Hypothalamus (tissue), 51 donors: ENCODE data around the gene KCNAB1.
"Not testable (repeated sequence)": the region's sequence is repeated elsewhere in the genome, so short reads cannot be mapped to it uniquely, and the experiment has no call there.

Experiments used
- DNase-seq, 51 donors: peaks; one replicate each; lab custom pipeline; 2025; lab: John Stamatoyannopoulos, UW

KCNAB1 gene

DNA sequence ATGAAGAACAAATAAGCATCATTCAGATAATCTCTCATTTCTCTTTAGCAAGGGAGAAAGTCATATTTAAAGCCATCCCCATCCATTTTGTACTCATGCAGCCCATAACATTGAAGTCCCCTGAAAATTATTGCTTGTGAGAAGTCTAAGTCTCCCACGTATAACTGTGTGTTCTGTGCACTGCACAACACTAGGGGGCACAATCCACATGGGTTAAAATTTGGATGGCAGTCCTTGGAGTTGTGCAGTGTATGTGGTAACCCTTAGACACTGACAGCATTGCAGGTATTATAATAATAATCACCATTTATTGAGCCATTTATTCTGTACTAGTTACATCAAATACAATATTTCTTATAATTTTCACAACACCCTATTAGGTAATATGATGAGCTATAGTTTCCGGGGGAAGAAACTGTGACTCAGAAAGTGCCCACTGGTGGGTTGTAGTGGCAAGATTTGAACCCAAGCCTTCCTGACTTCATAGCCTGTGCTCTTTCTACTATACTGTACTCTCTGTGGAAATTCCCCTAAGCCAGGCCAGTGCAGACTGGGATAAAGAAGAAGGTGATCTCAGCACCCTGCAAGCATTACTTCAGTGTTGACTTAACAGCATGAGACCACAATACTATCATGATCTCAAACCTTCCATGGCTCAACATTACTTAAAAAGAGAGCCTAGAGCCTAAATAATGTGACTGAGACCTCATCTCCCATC lies 15.7 kb downstream of the KCNAB1 start:
- DNase-seq, result no peak

DNA sequence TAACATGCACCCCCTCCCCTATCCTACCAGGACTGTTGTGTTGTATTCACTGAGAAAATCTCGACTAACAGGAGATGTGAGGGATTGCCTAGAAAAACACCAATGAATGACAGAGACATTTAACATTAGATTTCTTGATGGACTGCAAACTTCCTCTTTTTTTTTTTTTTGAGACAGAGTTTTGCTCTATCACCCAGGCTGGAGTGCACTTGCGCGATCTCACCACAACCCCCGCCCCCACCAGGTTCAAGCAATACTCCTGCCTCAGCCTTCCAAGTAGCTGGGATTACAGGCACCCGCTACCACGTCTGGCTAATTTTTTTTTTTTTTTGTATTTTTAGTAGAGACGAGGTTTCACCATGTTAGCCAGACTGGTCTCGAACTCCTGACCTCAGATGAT lies 17.0 kb downstream of the KCNAB1 start:
- DNase-seq, result not testable (repeated sequence)

DNA sequence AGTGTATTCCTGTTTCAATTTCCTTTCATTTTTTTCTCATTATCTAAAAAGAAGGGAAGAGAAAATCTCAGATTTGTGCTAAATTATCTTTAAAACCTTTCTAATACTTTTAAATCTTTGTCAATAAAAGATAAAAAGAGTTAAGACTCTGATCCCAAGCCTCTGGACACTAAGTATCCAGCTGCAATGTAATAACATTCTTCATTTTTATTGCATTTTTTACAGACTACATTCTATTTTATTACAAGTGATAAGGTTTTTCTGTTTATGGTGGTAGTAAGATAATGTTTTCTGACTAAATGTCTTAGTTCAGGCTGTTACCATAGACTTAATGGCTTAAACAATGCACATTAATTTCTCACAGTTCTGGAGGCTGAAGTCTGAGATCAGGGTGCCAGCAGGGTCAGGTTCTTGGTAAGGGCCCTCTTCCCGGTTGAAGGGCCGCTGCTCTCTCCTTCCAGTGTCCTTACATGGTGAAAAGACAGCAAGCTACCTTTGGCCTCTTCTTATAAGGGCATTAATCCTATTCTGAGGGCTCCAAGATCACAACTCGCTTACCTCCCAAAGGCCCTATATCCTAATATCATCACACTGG lies 19.7 kb downstream of the KCNAB1 start:
- no peak for DNase-seq

DNA sequence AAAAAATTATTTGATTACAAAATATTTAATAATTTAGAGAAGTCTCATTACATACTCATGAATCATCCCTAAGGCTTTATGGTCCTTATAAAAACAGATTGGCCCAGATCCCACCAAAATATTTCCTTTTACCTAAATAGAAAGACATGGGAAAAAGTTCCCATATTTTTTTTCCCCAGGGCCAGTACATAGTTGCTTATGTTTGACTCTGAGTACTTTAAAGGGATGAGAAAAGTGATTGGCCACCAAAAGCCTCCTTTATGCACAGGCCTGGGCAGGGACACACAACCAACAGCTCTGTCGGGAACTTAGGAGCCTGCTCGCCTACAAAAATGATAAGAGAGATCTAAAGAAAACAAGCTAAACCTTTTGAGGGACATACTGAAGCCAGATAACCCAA lies 22.3 kb downstream of the KCNAB1 start:
- DNase-seq, result no peak

DNA sequence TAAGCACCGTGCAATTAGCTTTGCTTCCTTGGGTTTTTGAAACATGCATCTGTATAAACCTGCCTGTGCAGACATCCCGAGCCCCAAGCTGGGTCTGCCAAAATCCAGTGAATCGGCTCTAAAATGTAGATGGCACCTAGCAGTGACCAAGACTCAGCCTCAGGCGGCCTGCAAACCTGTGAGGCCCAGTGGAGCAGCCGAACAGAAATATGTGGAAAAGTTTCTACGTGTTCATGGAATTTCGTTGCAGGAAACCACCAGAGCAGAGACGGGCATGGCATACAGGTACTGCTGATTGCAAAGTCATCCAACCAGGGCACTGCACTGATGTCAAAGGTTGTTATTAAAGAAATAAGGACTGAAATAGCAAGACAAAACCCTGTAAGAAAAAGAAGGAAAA lies 22.8 kb downstream of the KCNAB1 start:
- no peak for DNase-seq

DNA sequence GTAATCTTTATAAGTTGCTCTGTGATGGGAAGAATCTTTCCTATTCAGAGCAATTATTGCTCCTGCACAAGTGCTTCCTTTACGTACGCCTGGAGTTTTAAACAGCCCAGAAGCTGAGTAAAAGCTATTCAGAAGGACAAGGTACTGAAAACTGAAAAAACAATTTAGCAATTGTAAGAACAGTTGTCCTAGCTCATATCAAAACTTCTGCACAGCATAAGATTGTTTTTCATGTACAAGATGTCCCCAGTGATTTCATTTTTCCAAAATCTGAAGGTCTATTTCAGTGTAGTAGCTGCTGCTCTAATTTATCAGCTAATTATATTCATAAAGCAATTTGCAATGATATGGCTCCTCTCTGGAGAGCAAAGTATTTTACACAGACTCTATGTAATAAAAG lies 23.7 kb downstream of the KCNAB1 start:
- DNase-seq, result no peak

DNA sequence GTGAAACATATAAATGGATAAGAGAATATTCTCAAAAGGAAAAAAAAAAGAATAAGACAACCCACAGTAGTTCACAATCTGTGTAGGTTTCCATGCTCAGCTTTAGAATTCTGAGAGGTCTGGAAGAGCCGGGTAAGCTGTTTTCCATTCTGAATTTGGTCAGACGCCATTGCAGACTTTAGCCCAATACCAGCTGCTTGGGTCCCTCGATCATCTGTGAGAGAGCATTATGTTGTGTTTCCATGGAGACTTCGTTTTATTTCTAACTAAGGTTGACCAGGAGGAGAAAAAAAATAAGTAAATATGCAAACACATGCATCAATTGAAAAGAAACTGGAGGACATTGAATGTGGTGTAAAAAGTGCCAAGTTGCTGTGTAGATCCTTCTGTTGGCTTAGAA lies 25.5 kb downstream of the KCNAB1 start:
- DNase-seq, result no peak

DNA sequence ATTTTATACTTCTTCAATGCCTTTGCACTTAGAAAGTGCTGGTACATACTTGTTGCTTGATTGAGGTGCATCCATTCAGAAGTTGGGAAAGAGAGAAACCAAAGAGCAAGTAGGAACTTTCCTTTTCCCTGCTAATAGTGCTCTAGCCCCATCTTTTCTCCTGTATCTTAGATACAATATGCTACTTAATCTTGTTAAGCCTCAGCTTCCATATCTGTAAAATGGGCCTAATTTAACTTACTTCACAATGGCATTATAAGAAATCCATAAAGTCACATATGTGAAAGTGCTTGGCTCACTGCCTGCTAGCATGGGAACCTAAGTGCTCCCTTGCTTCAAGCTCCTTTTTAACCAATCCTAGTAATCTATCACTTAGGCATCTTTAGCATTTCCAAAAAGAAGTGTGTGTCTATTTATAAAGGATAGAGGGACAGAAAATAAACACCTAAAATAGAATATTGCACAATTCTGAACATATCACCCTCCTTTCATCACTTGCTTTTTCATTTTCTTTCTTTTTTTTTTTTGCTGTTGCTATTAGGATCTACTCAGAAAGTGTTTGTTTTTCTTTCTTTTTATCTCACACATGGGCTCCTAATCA lies 28.1 kb downstream of the KCNAB1 start:
- no peak for DNase-seq

DNA sequence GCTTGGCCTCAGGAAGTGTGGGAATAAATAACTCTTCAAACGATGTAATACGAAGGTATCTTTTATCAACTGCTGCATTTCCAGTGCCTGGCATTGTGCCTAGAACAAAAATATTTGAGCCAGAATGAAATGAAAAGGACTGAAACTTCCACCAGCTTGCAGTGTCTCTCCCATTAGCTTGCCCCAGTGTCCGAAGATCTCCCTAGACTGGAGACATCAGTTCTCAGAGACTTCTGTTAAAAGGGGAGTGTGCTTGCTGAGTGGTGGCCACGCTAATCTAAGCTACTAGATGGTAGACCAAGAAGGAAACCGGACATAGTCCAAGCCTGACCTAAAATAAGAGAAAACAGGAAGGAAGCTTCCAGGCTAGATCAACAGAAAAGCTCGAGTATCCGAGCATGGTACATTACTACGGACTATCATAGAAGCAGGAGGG lies 28.6 kb downstream of the KCNAB1 start:
- DNase-seq, result peak in 2 of 51 donors; percentile 4 to 34

DNA sequence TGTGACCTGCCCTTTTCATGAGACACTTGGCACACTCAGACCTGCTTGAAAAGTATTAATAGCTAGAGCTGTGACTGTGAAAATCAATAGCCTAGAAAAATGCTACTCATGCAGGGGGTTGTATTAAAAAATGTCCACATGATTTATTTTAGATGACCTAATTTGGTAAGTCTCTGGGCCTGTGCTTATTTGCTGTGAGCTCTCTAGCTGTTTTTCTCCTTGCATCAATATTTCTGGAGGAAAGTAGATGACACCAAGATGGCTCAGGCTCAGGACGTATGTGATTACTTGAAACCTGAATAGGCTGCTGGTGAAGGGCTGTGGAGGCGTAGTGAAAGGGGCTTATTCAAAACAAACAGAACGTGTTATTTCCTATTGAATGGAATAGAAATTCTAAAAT lies 29.5 kb downstream of the KCNAB1 start:
- DNase-seq, result peak in 3 of 51 donors; percentile 1 to 72 (median 29)

DNA sequence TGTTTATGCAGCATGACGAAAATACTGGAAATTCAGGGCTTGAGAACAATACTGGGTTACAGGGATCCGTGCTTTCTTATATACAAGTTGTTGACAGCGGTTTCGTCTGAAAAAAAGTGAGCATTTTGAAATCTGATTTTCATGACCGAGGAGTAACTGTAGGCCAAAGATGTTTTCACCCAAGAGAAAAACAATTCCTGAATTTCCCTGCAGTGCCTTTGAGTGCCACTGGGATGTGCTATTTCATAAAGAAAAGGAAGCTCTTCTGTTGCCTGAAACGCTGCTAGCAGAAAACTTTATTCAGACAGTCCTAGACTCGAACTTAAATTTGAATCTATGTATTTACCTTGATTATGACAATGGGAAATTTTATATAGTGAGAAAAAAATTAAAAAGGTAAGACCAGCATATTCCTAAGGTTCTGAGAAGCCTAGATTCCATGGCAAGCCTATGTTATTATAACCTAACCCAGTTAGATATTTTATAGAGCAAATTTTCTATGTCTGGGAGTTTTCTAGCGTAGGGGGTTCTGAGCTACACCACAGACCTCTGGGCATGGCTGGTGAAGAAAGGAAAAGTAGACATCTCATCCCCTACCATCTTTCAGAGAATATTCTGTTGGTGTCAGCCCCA lies 30.2 kb downstream of the KCNAB1 start:
- peak in 28 of 51 donors; percentile 3 to 80 (median 30) for DNase-seq

DNA sequence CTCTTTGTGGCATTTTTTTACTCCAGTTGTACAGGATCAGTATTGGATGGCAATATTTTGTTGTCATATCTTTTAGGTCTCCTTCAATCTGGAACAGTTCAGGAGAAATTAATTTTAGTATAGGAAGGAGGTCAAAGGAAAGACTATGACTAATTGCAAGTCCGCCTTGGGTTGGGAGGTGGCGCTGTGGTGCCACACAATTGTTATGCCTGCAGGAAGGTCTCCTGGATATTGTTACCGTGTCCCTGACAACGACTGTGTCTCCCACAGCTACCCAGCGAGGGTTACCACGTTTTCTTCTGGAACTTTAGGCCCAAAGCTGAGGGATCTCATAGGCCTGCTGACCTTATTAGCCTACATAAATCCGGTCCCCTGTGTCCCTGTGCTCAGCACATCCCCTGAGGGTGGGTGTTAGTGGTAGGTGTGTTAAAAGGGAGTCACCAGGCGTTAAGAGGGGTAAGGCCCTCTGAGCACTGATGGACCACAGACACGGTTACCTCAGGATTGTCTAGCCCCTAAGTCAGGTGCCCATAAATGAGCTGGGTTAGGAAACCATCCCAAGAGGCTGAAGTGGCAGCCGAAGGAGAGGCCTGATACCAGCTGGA lies 31.5 kb downstream of the KCNAB1 start:
- DNase-seq, result peak in 36 of 51 donors; percentile 5 to 77 (median 28)

DNA sequence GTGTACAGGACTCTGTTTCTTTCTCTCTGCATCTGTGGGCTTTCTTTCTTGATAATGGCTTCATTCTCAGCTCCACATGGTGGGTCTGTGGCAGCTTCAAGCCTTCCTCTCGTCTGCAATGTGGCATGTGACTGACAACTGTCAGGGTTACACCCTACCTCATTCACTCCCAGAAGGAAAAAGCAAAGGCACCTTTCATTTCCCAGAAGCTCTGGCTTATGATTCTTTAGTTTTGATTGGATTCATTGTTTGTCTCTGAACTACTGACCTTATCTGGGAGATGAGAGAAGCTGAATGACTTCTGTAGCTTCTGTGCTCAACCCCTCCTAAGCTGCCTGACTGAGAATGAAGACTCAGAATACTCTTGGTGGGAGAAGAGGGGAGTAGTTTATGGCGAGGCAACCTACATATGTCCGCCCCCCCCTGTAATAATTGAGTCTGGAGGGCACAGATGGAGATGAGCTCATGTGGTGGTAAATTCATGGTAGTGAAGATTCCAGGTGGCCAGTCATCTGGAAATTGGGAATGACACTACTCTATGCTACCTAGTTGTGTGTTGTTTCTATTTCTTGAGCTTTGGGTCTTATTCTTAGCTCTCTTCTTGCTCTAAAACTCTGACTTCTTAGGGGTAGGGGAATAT lies 38.4 kb downstream of the KCNAB1 start:
- no peak for DNase-seq

DNA sequence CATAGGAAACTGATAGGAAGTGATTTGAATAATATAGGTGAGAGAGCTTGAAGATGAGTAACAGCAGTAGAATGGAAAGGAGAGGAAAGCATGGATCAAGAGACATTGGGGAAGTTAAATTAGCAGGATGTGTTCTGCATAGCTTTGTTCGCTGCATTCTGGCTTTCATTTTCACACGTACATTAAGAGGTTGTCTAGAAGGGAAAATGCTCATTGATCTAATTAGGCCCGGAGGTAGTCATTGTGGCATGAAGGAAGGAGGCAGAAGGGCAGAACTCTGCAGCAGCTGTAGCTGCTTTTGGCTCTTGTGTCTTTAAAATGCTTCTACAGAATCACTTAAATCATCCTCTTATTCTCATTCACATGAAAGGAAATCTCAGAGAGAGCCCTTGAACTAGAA lies 40.3 kb downstream of the KCNAB1 start:
- DNase-seq, result no peak

DNA sequence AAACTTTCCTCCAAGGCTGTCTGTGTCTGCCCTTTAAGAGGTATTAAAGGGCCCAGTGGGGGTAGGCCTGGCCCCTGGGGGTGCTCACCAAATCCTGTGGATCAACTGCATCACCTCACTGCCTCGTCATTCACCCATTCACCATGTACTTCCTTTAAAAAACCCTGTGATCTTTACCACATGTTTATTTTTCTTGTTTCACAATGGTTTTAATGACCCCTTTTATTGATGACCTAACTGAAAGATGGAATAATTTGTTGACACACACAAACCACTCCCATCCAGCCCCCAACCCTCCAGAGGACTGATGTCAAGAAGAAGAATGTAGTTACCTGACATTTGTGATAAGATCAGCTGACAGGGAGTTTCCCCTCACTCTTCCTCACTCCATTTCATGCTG lies 40.8 kb downstream of the KCNAB1 start:
- DNase-seq, result no peak

DNA sequence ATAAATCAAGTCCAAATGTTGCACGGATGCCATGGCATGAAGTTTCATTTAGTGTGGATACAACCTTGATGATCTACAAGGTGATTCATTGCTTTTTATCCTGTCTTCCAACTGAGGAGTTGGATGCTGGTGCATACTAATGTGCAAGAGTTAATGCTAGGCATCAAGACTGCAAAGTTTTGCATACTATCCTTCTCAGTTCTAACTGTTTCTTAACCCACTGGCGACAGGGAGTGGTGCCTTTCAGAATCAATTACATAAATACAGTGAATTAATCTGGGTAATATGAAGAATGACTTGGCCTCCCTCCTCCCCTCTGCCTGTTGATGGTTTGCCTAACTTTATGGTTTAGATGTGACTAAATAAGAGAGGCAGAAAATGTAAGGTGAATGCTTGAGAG lies 43.5 kb downstream of the KCNAB1 start:
- no peak for DNase-seq

DNA sequence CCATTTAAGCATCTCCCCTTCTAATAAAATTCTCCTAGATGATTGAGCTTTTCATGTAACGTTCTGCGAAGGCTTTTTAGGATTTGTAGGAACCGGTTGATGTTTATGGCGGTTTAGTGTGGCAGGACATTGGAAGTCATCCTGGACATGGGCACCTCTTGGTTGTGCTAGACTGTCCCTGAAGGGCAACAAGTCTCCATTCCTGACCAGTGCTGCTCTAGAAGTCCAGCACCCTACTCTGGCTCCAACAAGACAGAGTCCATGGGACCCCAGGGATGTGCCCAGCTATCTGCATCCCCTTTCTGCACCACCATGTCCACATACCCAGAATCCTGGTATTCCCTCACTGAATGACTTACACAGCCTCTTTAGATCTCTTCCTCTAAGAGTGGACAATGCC lies 46.4 kb downstream of the KCNAB1 start:
- no peak for DNase-seq

DNA sequence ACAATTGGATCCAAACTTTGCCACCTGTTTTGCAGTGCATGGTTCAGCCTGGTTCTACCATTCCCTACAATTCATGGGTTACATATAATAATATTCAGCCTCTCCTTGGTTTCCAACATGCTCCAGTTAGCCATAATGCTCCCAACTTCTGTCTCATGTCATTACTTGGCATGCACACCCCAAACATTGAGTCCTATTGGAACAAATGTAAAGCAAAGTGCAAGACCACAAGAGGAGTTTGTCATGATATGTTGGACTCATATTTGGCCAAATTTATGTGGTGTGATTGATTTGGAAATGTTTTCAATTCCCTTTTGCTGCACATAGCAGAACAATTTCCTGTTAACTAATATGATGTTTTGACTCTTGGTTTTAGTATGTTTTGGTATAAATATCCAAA lies 50.2 kb downstream of the KCNAB1 start:
- no peak for DNase-seq

DNA sequence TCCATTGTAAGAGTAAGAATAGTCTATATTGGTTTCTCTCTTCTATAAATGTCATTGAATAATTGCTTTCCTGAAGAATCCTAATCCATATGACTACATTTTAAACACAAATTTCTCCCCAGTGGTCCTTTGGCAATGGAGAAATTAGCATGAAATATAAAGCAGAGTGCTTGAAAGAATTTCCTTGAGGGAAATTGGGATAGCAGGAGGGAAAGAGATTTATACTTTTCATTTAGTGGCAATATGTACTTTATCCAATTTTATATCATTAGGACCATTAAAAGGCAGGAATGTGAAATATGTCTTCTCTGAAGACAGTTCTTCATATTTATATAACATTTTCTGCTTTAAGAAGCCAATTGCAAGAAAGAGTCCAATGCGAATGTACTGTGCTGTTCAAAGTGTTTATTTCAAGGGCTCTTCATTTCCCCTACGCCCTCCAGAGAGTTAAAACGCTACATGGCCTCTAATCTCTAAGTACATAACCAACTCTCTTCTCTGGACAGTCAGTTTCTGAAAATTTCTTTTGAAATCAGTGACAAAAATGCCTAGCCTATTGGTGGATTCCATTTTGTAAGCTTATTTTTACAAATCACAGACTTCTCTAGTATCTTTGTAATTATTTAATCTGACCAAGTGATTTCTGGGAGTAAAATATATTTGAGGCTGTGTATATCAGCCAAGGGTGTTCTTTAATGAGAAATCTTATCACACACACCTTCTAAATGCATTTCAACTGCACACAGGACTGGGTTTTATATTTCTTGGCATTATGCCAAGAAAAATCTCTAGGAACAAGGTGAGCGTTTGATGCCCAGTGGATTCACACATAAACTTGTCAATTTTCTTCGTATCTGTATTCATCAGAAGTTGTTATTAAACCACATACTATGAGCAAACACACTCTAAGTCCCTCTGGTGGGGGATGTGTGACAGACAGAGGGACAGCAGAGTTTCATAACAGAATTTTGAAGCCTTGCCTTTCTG lies 51.2 kb downstream of the KCNAB1 start:
- DNase-seq, result no peak

DNA sequence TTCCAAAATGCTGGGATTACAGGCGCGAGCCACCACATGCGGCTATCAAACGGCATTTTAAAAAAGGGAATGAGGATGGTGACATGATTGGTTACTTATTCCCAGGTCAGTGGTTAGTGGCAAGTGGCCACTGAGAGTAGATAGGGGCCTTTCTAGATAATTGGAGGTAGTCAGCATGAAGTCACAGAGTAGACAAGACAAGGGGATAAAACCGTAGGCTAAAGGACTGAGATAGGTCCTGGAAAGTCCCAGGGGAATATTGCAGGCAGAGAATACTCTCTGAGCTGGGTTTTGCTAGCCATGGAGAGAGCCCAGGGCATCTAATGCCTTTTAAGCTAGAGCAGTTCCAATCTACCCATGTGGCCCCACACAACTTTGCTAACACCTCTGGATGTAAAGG lies 52.2 kb downstream of the KCNAB1 start:
- no peak for DNase-seq
